ENCODE data around the gene FARSB. TPM values are rescaled to one million over a fixed set of nuclear protein-coding genes. Genes with fewer than 3 reads are reported as not detected.

Gene FARSB
- total and polyA plus RNA-seq, 10 donors, result 7.8 to 17.4 (median 12.7) TPM

- TF ChIP-seq POLR2AphosphoS5 (IDR thresholded peaks at IDR 0.05) (no peak), CTCF (IDR thresholded peaks at IDR 0.05 in 8 of 11, conservative IDR thresholded peaks at IDR 0.05 in 3 of 11) (no peak), POLR2A (IDR thresholded peaks at IDR 0.05) (no peak)
- H3K9me3 ChIP-seq, result no peaks in the 10 kb centered on the region
- intact Hi-C loops (cut with DNase I; ENCODE audit: low total_unique reads), result no loop called here
- peaks cover 0 to 80% (median 19%) of the 10 kb centered on the region in 6 donors for H3K36me3 ChIP-seq
- DNase-seq, result no peak
- no peak overlapping the region for H3K27ac ChIP-seq
- no peaks in the 10 kb centered on the region for H3K4me1 ChIP-seq
- H3K27me3 ChIP-seq (replicated peaks in 1 of 7), result no peaks in the 10 kb centered on the region
- no peak overlapping the region for H3K4me3 ChIP-seq
- WGBS, 5 donors, result 88 to 91% (median 90%) methylated on average over 6 of the region's 6 CpGs
Observed at GRCh38 chr2:222572264-222572721, 83.6 kb downstream of the FARSB start.

- 79 to 86% (median 84%) methylated on average over 1 of the region's 1 CpG for WGBS, 5 donors
- H3K9me3 ChIP-seq, result no peaks in the 10 kb centered on the region
- DNase-seq, result no peak
- peaks cover 0 to 87% (median 22%) of the 10 kb centered on the region in 6 donors for H3K36me3 ChIP-seq
- intact Hi-C loops (cut with DNase I; ENCODE audit: low total_unique reads), result loop anchor here (5.0 kb wide), 1 partner anchor 253 kb away; no protein-coding TSS in a partner anchor
- no peaks in the 10 kb centered on the region for H3K4me1 ChIP-seq
- H3K27ac ChIP-seq, result no peak overlapping the region
- no peak overlapping the region for H3K4me3 ChIP-seq
- TF ChIP-seq POLR2A (IDR thresholded peaks at IDR 0.05) (no peak), POLR2AphosphoS5 (IDR thresholded peaks at IDR 0.05) (no peak), CTCF (IDR thresholded peaks at IDR 0.05 in 8 of 11, conservative IDR thresholded peaks at IDR 0.05 in 3 of 11) (no peak)
- no peaks in the 10 kb centered on the region for H3K27me3 ChIP-seq (replicated peaks in 1 of 7)
Observed at GRCh38 chr2:222569826-222570225, 86.1 kb downstream of the FARSB start.

GRCh38 chr2:222568865-222569264 is 87.0 kb downstream of the FARSB start:
- Histone ChIP-seq H3K36me3 (peaks cover 0 to 81% (median 22%) of the 10 kb centered on the region in 6 donors), H3K4me1 (no peaks in the 10 kb centered on the region), H3K9me3 (no peaks in the 10 kb centered on the region), H3K4me3 (no peak overlapping the region), H3K27me3 (replicated peaks in 1 of 7) (no peaks in the 10 kb centered on the region), H3K27ac (no peak overlapping the region)
- no peak for DNase-seq
- intact Hi-C loops (cut with DNase I; ENCODE audit: low total_unique reads), result loop anchor here (5.0 kb wide), 1 partner anchor 252 kb away; no protein-coding TSS in a partner anchor
- WGBS, 5 donors, result 75 to 92% (median 88%) methylated on average over 4 of the region's 4 CpGs
- no peak for TF ChIP-seq POLR2AphosphoS5 (IDR thresholded peaks at IDR 0.05)
- no peak for TF ChIP-seq CTCF (IDR thresholded peaks at IDR 0.05 in 8 of 11, conservative IDR thresholded peaks at IDR 0.05 in 3 of 11)
- TF ChIP-seq POLR2A (IDR thresholded peaks at IDR 0.05), result no peak

GRCh38 chr2:222566229-222566628 is 89.7 kb downstream of the FARSB start:
- Histone ChIP-seq H3K4me3 (no peak overlapping the region), H3K27ac (no peak overlapping the region), H3K4me1 (no peaks in the 10 kb centered on the region), H3K9me3 (no peaks in the 10 kb centered on the region), H3K27me3 (replicated peaks in 1 of 7) (no peaks in the 10 kb centered on the region), H3K36me3 (peaks cover 0 to 56% (median 13%) of the 10 kb centered on the region in 6 donors)
- TF ChIP-seq POLR2A (IDR thresholded peaks at IDR 0.05) (no peak), POLR2AphosphoS5 (IDR thresholded peaks at IDR 0.05) (no peak), CTCF (IDR thresholded peaks at IDR 0.05 in 8 of 11, conservative IDR thresholded peaks at IDR 0.05 in 3 of 11) (no peak)
- intact Hi-C loops (cut with DNase I; ENCODE audit: low total_unique reads), result loop anchor here (5.0 kb wide), 1 partner anchor 249 kb away; no protein-coding TSS in a partner anchor
- WGBS, 5 donors, result 96 to 98% (median 98%) methylated on average over 6 of the region's 6 CpGs
- DNase-seq, result no peak
